ENCODE data around the gene BANF2.

The BANF2 gene

DNA sequence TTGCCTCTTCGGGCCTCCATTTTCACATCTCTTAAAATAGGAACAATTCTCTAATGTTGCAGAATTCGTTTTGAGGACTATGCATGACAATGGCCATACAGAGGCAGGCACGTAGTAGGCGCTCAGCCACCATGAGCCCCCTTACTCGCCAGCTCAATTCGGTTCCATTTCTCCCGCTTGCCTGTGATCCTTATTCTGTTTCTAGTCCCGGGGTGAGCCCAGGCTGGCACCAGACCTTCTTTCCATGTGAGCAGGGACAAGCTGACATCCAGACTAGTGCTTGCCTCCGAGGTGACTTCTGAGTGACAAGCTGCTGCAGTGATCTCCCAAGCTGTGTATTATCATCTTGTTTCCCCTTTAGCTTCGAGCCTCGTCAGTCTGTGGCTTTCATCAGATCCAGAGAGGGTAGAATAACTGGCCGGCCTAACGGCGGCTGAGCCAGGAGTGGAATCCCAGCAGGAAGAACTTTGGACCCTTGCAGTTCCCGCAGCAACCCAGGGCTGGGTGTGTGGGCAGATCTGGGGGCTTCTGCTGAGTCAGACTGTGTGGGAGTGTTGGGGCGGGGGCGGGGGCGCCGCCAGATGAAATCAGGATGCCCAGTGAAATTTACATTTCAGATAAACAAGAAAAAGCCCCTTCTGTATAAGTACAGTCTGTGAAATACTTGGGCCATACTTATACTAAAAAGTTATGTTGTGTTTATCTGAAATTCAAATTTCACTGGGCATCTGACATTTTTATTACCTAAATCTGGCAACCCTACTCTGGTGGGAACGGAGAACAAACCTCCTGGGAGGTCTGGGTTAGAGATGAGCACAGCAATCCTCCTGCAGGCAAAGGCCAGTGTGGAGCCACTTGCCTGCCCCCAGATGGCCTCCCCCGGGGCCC lies 10.9 kb downstream of the BANF2 start:
- DNase-seq, result no peak

DNA sequence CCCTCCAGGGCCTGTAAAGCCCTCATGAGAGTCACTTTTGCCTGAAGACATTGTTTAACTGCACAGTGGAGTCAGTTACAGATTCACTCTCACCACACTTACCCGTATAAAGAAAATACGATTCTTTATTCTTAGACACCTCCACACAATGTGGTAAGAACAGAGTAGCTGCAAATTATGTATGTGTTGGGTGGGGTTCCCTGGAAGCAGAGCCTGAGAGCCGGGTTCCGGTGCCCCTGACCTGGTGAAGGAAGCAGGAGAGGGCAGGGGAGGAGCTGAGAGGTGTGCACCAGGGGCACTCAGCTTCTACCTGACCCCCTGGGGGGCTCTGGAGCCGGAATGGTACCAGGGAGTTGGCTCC lies 11.5 kb downstream of the BANF2 start:
- DNase-seq, result no peak

DNA sequence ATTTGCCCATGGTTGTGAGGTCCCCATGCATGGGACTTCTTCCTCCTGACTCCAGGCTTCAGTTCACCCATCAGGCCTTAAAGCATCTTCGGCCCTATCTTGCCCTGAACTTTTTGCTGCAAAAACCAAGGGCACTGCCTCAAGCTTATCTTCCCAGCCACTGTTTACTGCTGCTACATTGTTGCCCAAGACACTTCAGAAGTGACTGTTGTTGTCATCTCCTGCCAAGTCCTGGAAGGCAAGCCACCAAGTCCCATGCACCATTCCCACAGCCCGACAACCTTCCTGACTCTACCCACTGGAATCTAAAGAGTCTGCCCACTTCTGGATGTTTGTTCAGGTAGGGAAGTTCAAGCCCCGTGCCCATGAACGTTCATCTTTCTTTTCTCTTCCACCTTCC lies 12.4 kb downstream of the BANF2 start:
- DNase-seq, result no peak

DNA sequence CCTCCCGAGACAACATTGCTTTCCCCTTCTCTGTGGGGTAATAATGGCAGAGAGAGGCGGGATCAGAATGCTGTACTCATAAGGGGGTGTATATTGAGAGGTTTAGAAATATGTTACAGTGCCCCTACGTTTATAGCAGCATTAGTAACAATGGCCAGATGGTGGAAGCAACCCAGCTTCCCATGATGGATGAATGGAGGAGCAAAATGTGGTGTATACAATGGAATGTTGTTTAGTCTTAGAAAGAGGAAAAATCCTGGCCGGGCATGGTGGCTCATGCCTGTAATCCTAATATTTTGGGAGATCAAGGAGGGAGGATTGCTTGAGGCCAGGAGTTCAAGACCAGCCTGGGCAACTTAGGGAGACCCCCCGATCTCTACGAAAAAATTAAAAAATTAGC lies 12.9 kb downstream of the BANF2 start:
- no peak for DNase-seq

DNA sequence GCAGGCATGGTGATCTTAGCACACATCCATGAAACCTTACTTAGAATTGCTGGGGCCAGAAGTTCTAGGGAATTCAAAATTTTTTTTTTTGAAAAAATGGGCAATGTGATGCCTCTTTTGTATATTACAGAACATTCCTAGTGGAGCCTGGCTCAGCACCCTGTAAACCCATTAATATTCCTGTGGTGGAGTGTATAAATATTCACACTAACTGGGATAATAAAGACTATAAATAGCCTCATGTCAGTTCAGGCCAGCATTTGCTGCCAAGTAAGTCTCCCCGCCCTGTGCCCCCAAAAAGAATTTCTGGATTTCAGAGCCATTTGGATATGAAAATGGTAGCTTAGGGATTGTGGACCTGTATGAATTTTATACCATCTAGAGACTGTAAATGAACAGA lies 14.8 kb downstream of the BANF2 start:
- no peak for DNase-seq

DNA sequence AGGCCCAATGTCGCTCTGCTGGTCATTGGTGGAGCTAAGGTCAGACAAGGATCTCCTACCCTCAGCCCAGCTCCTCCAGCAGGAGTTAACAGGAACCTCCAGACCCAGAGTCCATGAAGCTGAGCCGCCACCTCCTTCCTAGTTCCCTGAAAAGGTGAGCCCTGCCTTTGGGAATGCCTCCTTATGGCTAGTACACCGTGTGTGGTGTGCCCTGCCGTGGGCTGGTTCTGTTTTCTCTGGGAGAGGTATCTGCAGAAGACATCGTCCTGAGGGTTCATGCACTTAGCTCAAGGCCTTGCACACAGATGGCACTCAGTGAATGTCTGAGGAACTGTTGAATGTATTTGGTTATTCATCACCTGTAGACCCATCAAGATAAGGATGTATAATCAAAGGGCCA lies 15.3 kb downstream of the BANF2 start:
- DNase-seq, result no peak

DNA sequence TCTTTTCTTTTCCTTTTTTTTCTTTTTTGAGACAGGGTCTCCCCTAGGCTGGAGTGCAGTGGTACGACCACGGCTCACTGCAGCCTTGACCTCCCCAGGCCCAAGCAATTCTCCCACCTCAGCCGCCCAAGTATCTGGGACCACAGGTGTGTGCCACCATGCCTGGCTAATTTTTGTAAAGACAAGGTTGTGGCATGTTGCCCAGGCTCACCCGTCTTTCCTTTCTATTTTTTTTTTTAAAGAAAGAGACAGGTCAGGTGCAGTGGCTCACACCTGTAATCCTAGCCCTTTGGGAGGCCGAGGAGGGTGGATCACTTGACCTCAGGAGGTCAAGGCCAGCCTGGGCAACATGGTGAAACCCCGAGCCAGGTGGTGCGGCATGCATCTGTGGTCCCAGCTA lies 16.6 kb downstream of the BANF2 start:
- no peak for DNase-seq

DNA sequence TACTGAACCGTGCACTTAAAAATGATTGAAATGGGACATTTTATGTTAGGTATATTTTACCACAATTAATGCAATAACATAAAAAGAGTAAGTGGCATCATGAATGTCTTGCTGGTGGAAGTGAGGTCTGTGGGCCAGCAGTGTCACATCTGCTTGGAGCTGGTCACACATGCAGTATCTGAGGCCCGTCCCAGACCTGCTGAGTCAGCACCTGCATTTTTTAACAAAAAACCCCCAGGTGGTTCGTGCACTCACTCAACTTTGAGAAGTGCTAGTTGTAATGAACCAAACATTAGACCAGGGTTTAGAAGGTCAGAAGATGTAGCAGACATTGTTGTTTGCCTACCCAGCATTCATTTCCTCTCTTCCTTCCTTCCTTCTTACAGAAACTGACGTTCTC lies 21.0 kb downstream of the BANF2 start:
- DNase-seq, result no peak

DNA sequence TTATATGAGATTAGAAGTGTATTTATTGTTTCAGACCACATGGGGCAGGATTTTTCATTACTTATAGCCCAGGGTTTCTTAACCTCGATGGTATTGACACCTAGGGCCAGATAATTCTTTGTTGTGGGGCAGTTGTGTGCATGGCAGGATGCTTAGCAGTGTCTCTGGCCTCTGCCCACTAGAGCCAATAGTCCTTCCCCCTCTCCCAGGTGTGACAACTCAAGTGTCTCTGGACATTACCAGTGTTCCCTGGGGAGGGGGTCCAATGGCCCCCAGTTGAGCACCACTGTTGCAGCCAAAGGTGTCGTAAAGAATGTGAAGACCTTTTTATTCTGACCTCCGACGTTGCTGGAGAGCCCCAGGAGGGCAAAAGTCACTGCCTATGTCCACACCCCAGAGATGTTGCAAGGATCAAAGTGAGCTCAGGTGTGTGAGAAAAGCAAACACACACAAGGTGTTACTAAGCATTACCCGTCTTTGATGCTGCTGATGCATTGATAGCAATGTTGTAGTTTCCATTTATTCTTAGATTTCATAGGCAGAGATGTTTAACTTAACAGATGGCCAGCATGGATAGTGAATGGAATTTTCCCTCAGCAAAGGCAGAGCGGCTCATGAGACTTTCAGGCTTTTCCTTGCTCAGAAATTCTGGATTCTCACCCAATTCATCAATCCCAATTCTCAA lies 22.2 kb downstream of the BANF2 start:
- no peak for DNase-seq

DNA sequence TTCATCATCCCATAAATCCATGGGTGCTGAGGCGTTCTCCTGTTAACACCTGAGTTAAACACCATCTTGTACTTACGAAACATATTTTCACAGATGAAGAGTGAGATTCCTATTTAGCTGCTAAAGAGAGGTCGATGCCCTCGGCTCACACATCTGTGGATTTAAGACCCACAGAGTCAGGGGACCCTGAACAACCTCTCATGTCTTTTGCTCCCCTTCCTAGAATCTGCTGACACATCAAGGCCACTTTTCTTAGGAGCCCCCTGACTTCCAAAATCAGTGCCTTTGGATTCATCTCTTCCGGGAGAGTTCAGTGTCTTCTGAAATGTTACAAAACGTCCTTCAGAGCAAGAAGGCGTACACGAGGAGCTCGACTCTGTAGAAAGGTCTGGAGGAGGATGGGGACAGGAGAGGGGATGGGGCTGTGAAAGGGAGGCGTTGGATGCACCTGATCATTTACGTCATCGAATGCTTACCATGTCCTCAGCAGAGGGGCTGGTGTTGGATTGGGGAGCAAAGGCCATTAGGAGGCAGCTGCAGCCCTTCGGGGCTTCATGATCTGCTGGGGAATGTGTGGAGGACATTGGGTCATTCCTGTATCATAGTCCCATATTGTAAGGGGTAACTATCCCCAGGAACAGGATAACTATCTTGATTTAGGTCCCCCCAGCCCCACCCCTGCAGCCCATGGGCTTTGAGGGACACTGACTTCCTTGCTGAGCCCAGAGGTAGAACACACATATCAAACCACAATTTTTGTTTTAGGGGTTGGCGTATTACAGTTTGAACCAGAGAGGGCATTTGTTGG lies 22.9 kb downstream of the BANF2 start:
- no peak for DNase-seq

DNA sequence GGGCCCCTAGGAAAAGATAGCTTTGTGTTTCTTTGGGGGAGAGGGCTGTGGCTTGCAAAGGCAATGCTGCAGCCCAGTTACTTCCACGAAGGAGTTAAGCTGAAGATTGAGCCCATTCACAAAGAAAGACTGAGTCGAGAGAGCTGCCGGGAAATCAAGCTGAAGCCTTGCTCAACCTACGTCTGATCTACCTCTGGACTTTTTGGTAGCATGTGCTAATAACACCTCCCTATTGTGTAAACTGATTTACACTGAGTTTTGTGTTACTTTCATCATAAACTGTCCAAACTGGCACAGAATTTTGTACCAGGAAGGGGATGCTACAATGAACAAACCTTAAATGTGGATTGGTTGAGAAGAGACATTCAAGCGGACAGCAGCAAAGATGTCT lies 23.5 kb downstream of the BANF2 start:
- no peak for DNase-seq

DNA sequence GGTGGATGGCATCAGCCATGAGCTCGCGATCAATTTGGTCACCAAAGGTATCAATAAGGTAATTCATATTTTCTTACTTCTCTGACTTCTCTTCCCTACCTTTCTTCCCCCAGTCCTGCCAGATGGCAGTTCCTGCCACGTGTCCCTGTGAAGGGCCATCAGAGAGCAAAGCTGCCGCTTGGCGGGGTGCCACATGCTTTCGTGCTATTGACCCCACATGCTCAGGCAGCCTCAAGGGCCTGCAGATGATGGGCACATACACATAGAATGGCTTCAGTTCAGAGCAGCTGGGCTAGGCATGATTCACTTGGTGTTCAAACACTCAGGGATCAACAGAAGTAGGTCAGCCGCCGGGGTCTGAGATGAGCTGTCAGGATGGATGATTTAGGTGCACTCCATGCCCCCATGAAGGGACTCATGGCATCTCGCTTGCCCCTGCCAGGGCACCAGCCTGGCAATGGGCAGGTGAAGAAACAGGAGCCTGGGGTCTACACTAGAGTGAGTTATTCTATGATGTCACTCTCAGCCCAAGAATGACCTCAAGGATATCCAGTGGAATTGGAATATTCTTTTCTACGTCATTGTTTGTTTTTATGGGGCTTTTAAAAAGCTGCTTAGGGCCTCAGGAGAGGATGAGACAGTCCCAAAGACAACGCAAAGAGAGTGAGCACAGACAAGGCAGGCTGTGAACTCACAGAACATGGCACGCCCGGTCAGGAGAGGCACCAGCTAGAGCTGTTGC lies 25.5 kb downstream of the BANF2 start:
- DNase-seq, result no peak

DNA sequence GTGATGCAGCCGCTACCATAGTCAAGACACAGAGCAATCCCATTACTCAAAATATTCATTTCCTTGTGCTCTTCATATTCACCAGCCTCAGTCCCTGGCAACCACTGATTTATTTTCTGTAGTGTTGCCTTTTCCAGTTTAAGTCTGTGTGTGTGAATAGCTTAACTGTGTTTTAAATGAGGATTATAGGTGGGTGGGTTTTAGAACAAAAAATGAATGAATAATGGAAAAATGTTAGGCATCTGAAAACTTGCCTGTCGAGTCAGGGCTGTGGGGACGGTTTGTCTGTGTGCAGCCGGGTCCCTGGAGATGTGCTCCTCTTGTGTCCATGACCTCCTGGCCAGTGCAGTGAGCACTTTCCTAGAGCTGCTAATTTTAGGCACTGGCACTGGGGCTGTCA lies 27.1 kb downstream of the BANF2 start:
- no peak for DNase-seq

DNA sequence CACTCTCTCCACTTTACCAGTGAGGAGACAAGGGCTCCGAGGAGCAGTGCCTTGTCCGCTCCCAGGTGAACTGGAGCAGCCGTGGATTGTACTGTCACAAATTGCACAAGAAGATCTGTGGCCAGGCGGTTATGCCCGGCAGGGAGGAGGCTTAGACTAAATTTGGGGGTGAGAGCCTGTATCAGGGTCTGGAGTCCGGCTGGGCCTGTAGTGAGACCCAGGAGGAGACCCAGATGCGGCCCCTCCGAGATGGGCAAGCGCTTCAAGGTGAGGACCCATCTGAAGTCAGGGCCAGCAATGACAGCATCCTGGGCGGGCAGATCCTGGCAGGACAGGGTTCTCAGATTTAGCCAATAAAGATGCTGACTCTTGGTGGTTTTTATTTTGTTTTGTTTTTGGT lies 27.6 kb downstream of the BANF2 start:
- no peak for DNase-seq

DNA sequence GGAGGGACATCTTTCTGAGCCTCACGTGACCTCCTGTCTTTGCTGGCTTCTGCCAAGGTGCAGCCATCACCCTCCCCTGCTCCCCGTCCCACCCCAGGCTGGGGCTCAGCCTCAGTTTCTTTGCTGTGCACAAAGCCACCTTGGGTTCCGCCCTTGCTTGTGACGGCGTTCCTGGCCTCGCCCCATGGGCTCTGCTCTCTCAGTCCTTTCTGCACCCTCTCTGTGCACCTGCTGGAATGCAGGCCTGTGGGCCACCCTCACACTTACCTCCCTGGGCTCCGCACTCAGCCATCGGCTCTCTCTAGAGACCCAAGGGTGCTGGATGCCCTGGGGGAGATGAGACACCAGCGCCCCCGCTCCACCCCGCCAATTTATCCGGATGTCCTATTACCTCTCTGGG lies 28.3 kb downstream of the BANF2 start:
- DNase-seq, result no peak

DNA sequence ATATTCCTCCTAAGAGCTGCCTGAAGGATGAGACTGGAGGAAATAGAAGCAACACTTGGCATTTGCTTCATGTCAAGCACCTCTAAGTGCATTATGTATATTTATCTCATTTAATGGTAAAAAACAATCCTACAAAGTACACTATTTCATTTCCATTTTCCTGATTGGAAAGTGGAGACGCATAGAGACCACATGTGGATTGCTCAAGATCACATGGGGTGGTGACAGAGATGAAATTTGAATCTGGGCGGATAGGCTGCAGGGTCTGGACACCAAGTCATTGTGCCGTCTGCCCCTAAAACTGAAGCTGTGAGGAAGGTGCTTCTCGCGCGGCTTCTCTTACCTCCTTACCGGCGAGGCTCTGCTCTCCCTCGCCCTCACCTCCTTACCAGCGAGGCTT lies 30.3 kb downstream of the BANF2 start:
- no peak for DNase-seq

DNA sequence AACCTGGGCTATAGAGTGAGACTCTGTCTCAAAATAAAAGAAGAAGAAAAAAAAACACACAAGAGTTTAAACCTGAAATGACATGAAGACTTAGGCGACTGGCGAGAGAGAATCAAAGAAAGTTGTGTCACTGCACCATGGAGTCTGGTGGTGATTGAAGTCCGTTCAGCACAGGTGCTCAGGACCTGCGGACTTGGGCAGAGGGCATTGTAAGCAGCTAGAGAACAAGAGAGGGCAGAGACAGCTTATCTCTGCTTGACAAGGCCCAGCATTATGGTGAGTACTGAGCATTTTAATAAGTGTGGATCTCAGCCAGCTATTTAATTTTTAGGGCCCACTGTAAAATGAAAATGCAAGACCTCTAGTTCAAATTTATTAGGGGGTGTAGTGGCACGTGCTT lies 31.5 kb downstream of the BANF2 start:
- DNase-seq, result no peak

DNA sequence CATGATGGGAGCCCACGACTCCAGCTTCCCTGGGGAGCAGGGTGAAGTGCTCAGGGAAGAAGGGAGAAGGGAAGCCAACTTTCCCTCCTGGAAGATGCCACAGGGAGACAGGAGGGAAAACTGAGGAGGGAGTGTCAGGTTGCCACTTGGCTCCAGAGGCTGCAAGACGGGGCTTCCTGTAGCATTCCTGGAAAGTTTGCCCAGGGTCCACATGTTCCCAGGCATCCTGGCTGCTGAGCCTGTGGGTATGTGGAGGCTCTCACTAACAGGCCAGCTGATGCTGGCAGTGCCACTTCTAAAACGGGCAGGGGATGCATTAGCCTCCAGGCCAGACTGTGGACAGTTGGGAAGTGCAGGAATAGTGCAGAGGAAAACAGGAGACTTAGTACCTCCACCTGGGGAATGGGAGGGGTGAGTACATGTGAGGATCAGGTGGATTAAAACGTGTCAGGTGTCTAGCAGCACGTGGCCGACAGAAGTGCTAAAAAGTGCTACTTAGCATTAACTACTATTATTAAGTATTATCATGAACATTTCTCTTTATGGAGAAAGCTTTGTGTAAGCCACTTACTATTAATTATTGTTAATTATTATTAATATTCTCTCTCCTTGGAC lies 33.2 kb downstream of the BANF2 start:
- no peak for DNase-seq

DNA sequence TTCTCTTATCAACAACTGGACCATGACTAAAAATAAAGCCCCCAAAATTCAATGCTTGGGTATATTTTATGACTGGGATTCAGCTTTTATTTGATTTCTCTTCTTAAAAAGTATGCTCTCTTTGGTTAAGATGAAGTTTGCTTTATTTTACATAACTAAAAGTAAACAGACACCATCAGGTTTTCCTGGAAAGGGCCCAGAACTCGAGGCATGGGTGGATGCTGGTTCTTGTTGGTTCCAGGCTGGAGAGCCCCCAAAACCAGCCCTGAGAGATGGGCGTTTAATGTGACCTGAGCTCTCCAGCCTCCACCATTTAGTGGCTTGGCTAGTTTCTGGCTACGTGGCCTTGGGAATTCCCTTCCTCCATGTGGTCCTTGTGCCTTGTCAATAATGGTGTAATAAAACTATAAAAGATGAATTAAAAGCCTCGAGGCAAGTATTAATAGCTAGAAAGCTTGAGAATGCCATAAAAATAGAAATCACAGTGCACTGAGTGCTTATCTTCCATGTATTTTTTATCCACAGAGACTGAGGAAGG lies 34.1 kb downstream of the BANF2 start:
- DNase-seq, result no peak

DNA sequence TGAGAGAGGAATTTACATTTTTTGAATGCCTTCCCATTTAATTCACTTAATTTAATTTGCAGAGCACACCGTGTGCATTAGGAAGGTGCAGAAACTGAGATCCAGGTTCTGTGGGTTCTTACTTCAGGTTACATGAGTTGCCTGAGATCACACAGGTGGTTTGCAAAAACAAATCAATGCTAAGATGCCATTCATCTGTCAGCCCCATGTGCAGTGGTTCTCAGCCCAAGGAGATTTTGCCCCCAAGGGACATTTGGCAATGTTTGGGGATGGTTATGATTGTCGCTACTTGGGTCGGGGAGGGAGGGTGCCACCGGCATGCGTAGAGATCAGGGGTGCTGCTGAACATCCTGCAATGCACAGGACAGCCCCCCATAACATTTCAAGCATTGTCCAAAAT lies 34.6 kb downstream of the BANF2 start:
- DNase-seq, result no peak

DNA sequence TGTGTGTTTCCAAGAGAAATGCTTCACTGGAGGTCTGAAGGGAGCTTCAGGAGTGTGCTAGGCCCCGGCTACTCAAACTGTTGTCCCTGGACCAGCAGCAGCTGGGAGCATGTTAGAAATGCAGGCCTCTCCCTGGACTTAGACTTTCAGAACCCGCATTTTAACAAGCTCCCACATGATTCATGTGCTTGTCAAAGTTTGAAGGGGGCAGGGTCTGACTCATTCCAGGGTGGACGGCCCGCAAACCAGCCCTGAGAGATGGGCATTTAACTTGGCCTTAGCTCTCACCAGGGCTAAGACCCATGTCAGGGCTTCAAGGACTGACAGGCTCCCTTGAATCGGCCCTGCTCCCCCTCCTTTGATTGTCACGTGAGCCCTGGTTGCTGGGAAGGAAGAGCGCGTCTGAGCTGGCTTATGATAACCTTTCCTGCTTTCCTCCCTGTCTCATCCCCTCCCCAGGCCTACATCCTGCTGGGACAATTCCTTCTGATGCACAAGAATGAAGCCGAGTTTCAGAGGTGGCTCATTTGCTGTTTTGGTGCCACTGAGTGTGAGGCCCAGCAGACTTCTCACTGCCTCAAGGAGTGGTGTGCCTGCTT lies 35.5 kb downstream of the BANF2 start:
- DNase-seq, result no peak

Data from stimulated activated CD4-positive, alpha-beta T cell treated with anti-CD3 and anti-CD28 coated beads, Interleukin-2, amount 100 ng/mL, for 24 hours (primary cell).